Gastrocnemius medialis (tissue), 4 donors: ENCODE data around the gene DNAAF6. TPM values are rescaled to one million over a fixed set of nuclear protein-coding genes. Genes with fewer than 3 reads are reported as not detected.

ENCODE experiments used
- ATAC-seq, 2 donors: fragments of 150-250 bp; one replicate each; pipeline ENCODE4 v1.9.1; 2016
- DNase-seq, 2 donors: peaks; one replicate each; pipeline ENCODE4 v3.0.0-alpha.2; 2019
- H3K27ac ChIP-seq, 4 donors: fragments of 200-600 bp; sonication (generic); 1 replicate in 1 of 4; 2 replicates in 3 of 4; pipeline ENCODE4 v1.5.1; 2016 to 2018; ENCODE audit warnings: mild to moderate bottlenecking in 2 of 4, moderate library complexity in 1 of 4
- H3K27me3 ChIP-seq, 3 donors: fragments of 200-600 bp; sonication (generic) in 2 of 3; 1 replicate in 1 of 3; 2 replicates in 2 of 3; pipeline versions ENCODE4 v1.5.1 to v1.6.0; 2016 to 2019; ENCODE audit warnings: mild to moderate bottlenecking in 1 of 3, moderate library complexity in 1 of 3
- H3K36me3 ChIP-seq, 2 donors: fragments of 200-600 bp; sonication (generic) in 1 of 2; one replicate each; pipeline ENCODE4 v1.5.1; 2017 to 2018
- H3K4me1 ChIP-seq, 2 donors: fragments of 200-600 bp; sonication (generic) in 1 of 2; one replicate each; pipeline ENCODE4 v1.5.1; 2016 to 2017; ENCODE audit warnings: mild to moderate bottlenecking in 2 of 2
- H3K4me3 ChIP-seq, 4 donors: fragments of 200-600 bp; sonication (generic) in 3 of 4; 1 replicate in 1 of 4; 2 replicates in 3 of 4; pipeline ENCODE4 v1.5.1; 2016 to 2019; ENCODE audit warnings: mild to moderate bottlenecking in 2 of 4
- H3K9me3 ChIP-seq, 3 donors: fragments of 200-600 bp; sonication (generic) in 2 of 3; 1 replicate in 1 of 3; 2 replicates in 2 of 3; pipeline ENCODE4 v1.5.1; 2016 to 2019
- CTCF ChIP-seq, 5 experiments: fragments of 450-650 bp in 3 of 5; fragments of 200-600 bp in 2 of 5; sonication (generic) in 2 of 5; IDR thresholded peaks in 4 of 5; conservative IDR thresholded peaks in 1 of 5; 1 replicate in 4 of 5; 2 replicates in 1 of 5; pipeline ENCODE4 v1.5.1; 2016 to 2019; ENCODE audit warnings: antibody characterized with exemption in 5 of 5, mild to moderate bottlenecking in 3 of 5, moderate library complexity in 3 of 5
- POLR2A ChIP-seq, 2 donors: fragments of 450-650 bp; IDR thresholded peaks; one replicate each; pipeline ENCODE4 v1.6.1; 2017; ENCODE audit warnings: antibody characterized with exemption in 2 of 2, mild to moderate bottlenecking in 2 of 2, moderate library complexity in 2 of 2
- in situ Hi-C, 4 donors: fragments of 200-750 bp; cut with MboI; loops; one replicate each; pipeline versions ENCODE4 v1.15.0 to v1.8.0; 2017; ENCODE audit warnings: low sequenced_read_pairs in 4 of 4
- intact Hi-C: fragments of 100-400 bp; cut with DNase I; formaldehyde crosslinking; loops from one replicate; pipeline ENCODE4 v1.15.1; 2023; ENCODE audit warnings: low total_unique reads
- total RNA-seq, 4 donors: library from RNA; depleted of rRNA; stranded (reverse); fragments of >200 nt; gene quantifications; one replicate each; pipeline versions ENCODE4 v1.1.0 to v1.2.3, GENCODE V29; 2016

Gene DNAAF6
- total RNA-seq, 4 donors from 2014 or later = not detected

GRCh38 chrX:107227780-107228485 lies 21.5 kb downstream of the DNAAF6 start:
- ATAC-seq (no peak), DNase-seq (no peak)
- Histone ChIP-seq H3K4me3 (no peak overlapping the region), H3K9me3 (no peaks in the 10 kb centered on the region), H3K27me3 (no peaks in the 10 kb centered on the region), H3K36me3 (no peaks in the 10 kb centered on the region), H3K27ac (no peak overlapping the region), H3K4me1 (no peaks in the 10 kb centered on the region)
- in situ Hi-C loops = no loop called here
- intact Hi-C loops = no loop called here
- TF ChIP-seq CTCF (IDR thresholded peaks at IDR 0.05 in 4 of 5, conservative IDR thresholded peaks at IDR 0.05 in 1 of 5) (no peak), POLR2A (IDR thresholded peaks at IDR 0.05) (no peak)

GRCh38 chrX:107228486-107228819 lies 22.0 kb downstream of the DNAAF6 start:
- no peaks in the 10 kb centered on the region for H3K36me3 ChIP-seq
- ATAC-seq (no peak), DNase-seq (no peak)
- no peak overlapping the region for H3K27ac ChIP-seq
- in situ Hi-C loops (no loop called here), intact Hi-C loops (no loop called here)
- H3K4me1 ChIP-seq = no peaks in the 10 kb centered on the region
- H3K27me3 ChIP-seq = no peaks in the 10 kb centered on the region
- TF ChIP-seq CTCF (IDR thresholded peaks at IDR 0.05 in 4 of 5, conservative IDR thresholded peaks at IDR 0.05 in 1 of 5) (no peak), POLR2A (IDR thresholded peaks at IDR 0.05) (no peak)
- no peaks in the 10 kb centered on the region for H3K9me3 ChIP-seq
- H3K4me3 ChIP-seq = no peak overlapping the region

GRCh38 chrX:107272431-107272921 lies 66.1 kb downstream of the DNAAF6 start:
- intact Hi-C loops = no loop called here
- in situ Hi-C loops = no loop called here
- H3K9me3 ChIP-seq = no peaks in the 10 kb centered on the region
- H3K4me1 ChIP-seq = no peaks in the 10 kb centered on the region
- H3K36me3 ChIP-seq = no peaks in the 10 kb centered on the region
- DNase-seq (no peak), ATAC-seq (no peak)
- TF ChIP-seq CTCF (IDR thresholded peaks at IDR 0.05 in 4 of 5, conservative IDR thresholded peaks at IDR 0.05 in 1 of 5) (no peak), POLR2A (IDR thresholded peaks at IDR 0.05) (no peak)
- H3K27ac ChIP-seq = no peak overlapping the region
- H3K27me3 ChIP-seq = peaks cover 0 to 18% (median 0%) of the 10 kb centered on the region in 3 donors
- H3K4me3 ChIP-seq = no peak overlapping the region

GRCh38 chrX:107273795-107274194 lies 67.4 kb downstream of the DNAAF6 start:
- Histone ChIP-seq H3K9me3 (no peaks in the 10 kb centered on the region), H3K27me3 (peaks cover 0 to 21% (median 0%) of the 10 kb centered on the region in 3 donors), H3K4me1 (no peaks in the 10 kb centered on the region), H3K36me3 (no peaks in the 10 kb centered on the region), H3K4me3 (no peak overlapping the region), H3K27ac (no peak overlapping the region)
- TF ChIP-seq CTCF (IDR thresholded peaks at IDR 0.05 in 4 of 5, conservative IDR thresholded peaks at IDR 0.05 in 1 of 5) (no peak), POLR2A (IDR thresholded peaks at IDR 0.05) (no peak)
- ATAC-seq (no peak), DNase-seq (no peak)
- intact Hi-C loops (no loop called here), in situ Hi-C loops (no loop called here)

GRCh38 chrX:107288676-107289075 lies 82.3 kb downstream of the DNAAF6 start:
- no peaks in the 10 kb centered on the region for H3K9me3 ChIP-seq

More at GRCh38 chrX:107288676-107289075, 82.3 kb downstream of the DNAAF6 start:
- in situ Hi-C loops = no loop called here
- no peak for DNase-seq
- no peak for TF ChIP-seq POLR2A (IDR thresholded peaks at IDR 0.05)
- no peak for TF ChIP-seq CTCF (IDR thresholded peaks at IDR 0.05 in 4 of 5, conservative IDR thresholded peaks at IDR 0.05 in 1 of 5)
- ATAC-seq = no peak
- H3K36me3 ChIP-seq = no peaks in the 10 kb centered on the region
- H3K4me1 ChIP-seq = no peaks in the 10 kb centered on the region
- intact Hi-C loops = no loop called here
- no peak overlapping the region for H3K4me3 ChIP-seq
- no peak overlapping the region for H3K27ac ChIP-seq
- H3K27me3 ChIP-seq = no peaks in the 10 kb centered on the region
